ENCODE measurements around the gene ALX4.

The ALX4 gene

GRCh38 chr11:44309478-44310205, at the start of gene ALX4:
ALX4 (minus strand) TSS chr11:44310139; CDS start chr11:44310062, 77 bp downstream.
- DNase-seq: peak; percentile 9

GRCh38 chr11:44359162-44359561, 49.2 kb upstream of the ALX4 start:
- DNase-seq: no peak

GRCh38 chr11:44358713-44359112, 48.8 kb upstream of the ALX4 start:
- no peak for DNase-seq

GRCh38 chr11:44357711-44358110, 47.8 kb upstream of the ALX4 start:
- no peak for DNase-seq

- no peak for DNase-seq
These were observed 46.4 kb upstream of the ALX4 start for GRCh38 chr11:44356351-44356750.

GRCh38 chr11:44351898-44352498, 42.1 kb upstream of the ALX4 start:
- DNase-seq: no peak

GRCh38 chr11:44351006-44351660, 41.2 kb upstream of the ALX4 start:
- no peak for DNase-seq

GRCh38 chr11:44349328-44349727, 39.4 kb upstream of the ALX4 start:
- no peak for DNase-seq

GRCh38 chr11:44348721-44349120, 38.8 kb upstream of the ALX4 start:
- DNase-seq: no peak

- no peak for DNase-seq
These were observed 38.2 kb upstream of the ALX4 start for GRCh38 chr11:44348114-44348513.

- DNase-seq: no peak
These were observed 37.6 kb upstream of the ALX4 start for GRCh38 chr11:44347538-44347937.

- DNase-seq: no peak
These were observed 37.0 kb upstream of the ALX4 start for GRCh38 chr11:44346983-44347382.

GRCh38 chr11:44345781-44346180, 35.8 kb upstream of the ALX4 start:
- DNase-seq: no peak

GRCh38 chr11:44344921-44345320, 35.0 kb upstream of the ALX4 start:
- DNase-seq: no peak

GRCh38 chr11:44344423-44344820, 34.5 kb upstream of the ALX4 start:
- DNase-seq: no peak

GRCh38 chr11:44343778-44344422, 34.0 kb upstream of the ALX4 start:
- DNase-seq: no peak

GRCh38 chr11:44342616-44343015, 32.7 kb upstream of the ALX4 start:
- no peak for DNase-seq

- DNase-seq: no peak
These were observed 30.7 kb upstream of the ALX4 start for GRCh38 chr11:44340656-44341055.

- no peak for DNase-seq
These were observed 29.6 kb upstream of the ALX4 start for GRCh38 chr11:44339530-44339883.

GRCh38 chr11:44338698-44339529, 29.0 kb upstream of the ALX4 start:
- DNase-seq: peak; percentile 44

GRCh38 chr11:44338026-44338425, 28.1 kb upstream of the ALX4 start:
- DNase-seq: no peak

- DNase-seq: no peak
These were observed 26.0 kb upstream of the ALX4 start for GRCh38 chr11:44335919-44336318.
